HG03520 (cell line): ENCODE measurements around the gene GRPEL1.
A peak's percentile ranks its signal among the peaks of the same experiment; 100 is the strongest.
"Not testable (repeated sequence)": the region's sequence is repeated elsewhere in the genome, so short reads cannot be mapped to it uniquely, and the experiment has no call there.

ENCODE experiments used
- ATAC-seq: cut with Tn5 transposase; IDR thresholded peaks from one replicate; pipeline ENCODE4 v1.9.1; 2021; ENCODE audit warnings: mild to moderate bottlenecking, moderate library complexity; ENCODE audit not compliant: unreplicated experiment

GRPEL1 gene

DNA sequence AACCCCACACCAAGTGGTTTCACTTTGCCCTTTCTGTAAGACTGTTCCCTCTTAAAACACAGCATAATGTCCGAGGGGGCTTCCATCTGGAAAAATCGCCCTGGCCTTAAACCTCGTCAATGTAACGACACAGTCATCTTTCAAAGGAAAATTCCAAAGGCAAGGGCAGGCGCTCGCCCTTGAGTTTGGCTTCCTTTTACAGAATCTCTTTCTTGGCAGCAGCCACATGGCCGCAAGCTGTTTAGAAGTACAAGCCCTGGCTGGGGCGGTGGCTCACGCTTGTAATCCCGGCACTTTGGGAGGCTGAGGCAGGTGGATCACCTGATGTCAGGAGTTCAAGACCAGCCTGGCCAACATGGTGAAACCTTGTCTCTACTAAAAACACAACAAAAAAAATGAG lies 27.1 kb upstream of the GRPEL1 start:
- no peak for ATAC-seq

DNA sequence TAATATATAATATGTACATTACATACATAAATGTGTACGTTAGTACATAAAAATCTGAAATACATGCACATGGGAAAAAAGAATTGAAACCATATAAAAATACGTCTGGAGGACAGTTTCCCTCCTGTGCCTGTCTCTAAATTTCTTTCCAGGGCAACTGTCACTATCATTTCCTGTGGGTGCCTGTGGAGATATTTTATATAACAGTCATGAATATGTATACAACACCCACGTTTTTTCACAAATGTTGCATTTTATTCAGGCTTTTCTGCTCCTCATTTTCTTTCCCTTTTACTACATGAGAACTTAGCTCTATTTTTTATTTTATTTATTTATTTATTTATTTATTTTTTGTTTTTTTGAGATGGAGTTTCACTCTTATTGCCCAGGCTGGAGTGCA lies 24.2 kb upstream of the GRPEL1 start:
- ATAC-seq = no peak

DNA sequence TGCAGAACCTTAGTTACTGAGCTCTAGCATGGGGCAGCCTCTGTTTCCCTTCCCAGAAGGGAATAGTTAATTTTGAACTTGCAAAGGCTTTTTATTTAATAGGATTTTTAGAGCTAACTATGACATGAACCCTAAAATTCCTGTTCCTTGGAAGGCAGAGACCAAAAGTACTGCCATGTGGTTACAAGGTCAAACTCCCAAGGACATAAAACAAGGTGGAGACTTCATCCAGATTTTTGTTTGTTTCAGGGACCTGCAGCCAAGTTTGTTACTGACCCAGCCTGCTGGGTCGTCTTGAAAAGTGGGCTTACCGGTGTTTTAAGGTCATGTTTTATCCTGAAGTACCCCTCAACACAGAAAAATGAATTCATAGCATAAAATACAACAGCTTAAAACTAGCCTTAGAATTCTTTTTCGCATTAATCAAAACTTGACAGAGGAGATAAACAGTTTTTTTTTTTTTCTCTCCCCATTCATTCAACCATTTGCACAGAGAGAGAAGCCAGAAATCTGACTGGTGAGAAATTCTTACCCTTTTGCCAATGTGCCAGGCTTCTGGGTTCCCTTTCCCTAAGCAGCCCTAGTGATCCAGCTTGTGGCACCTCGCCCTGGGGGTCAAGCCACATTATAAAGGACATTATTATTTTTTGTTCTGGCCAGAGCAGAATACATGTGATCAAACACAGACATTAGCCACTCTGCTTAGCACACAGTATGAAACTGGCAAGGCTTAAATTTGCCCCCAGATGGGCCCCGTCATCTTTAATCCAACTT lies 21.5 kb upstream of the GRPEL1 start:
- no peak for ATAC-seq

DNA sequence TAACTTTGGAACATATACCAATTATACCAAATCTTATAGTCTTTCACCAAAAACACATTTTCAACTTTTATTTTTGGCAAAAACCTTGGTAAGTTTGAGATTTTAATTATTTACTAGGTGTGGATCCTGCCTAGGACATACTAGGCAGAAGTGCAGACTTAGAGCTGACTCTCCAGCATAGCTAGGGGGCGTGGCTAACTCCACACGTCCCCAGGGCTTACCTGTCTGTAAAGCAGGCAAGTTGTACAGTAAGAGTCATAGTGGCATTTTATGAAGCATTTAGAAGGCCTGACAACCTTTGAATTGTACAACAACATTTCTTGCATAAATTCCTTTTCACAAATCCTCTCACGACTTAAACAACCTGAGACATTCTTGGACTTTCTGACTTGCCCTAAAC lies 19.2 kb upstream of the GRPEL1 start:
- ATAC-seq = no peak

DNA sequence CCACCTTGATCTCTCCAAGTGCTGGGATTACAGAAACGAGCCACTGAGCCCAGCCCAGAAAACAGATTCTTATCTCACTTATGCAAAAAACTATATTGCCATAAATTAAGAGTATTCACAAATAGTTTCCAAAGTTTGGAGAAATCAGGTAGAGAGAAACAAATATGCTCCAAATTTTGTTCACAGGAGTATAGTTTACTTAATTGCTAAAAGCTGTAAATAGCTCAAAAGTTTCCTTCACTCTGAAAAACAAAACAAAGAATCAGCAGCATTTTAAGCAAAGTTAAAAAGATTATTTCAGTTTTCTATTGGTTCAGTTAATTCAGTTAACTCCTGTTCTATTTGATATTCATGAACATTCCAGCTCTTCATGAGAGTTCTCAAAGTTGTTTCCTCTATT lies 18.5 kb upstream of the GRPEL1 start:
- no peak for ATAC-seq

DNA sequence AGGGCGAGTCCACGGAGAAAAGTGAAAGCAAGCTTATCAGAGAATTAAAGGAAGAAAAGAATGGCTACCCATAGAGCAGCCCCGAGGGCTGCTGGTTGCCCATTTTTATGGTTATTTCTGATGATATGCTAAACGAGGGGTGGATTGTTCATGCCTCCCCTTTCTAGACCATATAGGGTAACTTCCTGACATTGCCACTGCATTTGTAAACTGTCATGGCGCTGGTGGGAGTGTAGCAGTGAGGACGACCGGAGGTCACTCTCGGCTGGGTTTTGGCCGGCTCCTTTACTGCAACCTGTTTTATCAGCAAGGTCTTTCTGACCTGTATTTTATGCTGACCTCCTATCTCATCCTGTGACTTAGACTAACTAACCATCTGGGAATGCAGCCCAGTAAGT lies 16.7 kb upstream of the GRPEL1 start:
- not testable (repeated sequence) for ATAC-seq

DNA sequence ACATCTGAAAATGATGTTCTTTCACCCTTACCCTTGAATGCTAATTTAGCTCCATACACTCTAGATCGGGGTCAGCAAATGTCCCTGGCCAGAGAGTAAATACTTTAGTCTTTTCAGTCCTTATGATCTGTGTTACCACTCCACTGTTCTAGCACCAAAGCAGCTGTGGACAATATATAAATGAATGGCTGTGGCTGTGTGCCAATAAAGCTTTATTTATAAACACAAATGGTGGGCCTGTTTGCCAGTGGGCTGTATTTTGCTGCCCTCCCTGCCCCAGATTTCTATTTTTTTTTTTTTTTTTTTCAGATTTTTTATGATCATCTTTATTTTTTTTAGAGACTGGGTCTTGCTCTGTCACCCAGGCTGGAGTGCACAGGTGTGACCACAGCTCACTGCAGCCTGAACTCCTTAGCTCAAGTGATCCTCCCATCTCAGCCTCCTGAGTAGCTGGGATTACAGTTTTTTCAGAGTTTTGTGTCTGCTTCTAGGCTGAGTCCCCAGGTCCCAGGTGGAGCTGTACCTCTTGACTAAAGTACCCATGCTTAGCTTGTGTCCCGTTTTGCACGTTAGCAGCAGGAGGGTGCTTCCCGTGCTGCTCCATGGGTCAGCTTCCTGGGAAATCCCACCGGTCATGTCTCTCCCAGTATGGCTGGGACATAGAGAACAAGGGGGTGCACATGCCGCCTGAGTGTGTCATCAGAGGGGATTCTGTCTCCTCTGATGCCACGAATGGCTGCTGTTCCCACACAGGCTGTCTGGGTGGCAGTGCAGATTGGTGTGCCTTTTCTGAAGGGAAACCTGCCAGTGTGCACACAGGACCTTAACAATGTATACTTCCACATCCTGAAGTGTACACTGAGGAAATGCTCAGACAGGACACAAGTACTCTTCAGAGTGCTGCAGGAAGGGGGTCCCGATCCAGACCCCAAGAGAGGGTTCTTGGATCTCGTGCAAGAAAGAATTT lies 16.0 kb upstream of the GRPEL1 start:
- no peak for ATAC-seq

DNA sequence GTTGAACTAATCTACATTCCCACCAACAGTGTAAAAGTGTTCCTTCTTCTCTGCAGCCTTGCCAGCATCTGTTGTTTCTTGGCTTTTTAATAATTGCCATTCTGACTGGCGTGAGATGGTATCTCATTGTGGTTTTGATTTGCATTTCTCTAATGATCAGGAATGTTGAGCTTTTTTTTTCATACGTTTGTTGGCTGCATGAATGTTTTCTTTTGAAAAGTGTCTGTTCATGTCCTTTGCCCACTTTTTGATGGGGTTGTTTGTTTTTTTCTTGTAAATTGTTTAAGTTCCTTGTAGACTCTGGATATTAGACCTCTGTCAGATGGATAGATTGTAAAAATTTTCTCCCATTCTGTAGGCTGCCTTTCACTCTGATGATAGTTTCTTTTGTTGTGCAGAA lies 12.0 kb upstream of the GRPEL1 start:
- ATAC-seq = not testable (repeated sequence)

DNA sequence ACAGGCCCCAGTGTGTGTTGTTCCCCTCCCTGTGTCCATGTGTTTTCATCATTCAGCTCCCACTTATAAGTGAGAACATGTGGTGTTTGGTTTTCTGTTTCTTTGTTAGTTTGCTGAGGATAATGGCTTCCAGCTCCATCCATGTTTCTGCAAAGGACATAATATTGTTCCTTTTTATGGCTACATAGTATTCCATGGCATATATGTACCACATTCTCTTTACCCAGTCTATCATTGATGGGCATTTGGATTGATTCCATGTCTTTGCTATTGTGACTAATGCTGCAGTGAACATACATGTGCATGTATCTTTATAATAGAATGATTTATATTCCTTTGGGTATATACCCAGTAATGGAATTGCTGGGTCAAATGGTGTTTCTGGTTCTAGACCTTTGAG lies 11.6 kb upstream of the GRPEL1 start:
- ATAC-seq = not testable (repeated sequence)

DNA sequence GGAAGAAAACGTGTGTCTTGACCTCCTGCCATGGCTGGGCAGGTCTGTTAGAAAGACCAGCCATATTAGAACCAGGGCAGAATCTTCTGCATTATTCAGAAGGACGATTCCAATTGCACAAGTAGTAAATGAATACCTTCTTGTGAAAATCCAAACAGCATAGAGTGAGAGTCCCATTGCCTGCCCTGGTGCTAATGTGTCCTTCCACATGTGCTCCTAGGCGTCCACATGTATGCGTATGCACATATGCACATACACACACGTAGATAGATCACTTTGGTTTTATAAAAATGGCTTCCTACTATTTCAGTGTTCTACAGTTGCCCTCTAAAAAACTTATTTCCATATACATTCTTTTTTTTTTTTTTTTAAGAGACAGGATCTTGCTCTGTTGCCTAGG lies 10.2 kb upstream of the GRPEL1 start:
- no peak for ATAC-seq

DNA sequence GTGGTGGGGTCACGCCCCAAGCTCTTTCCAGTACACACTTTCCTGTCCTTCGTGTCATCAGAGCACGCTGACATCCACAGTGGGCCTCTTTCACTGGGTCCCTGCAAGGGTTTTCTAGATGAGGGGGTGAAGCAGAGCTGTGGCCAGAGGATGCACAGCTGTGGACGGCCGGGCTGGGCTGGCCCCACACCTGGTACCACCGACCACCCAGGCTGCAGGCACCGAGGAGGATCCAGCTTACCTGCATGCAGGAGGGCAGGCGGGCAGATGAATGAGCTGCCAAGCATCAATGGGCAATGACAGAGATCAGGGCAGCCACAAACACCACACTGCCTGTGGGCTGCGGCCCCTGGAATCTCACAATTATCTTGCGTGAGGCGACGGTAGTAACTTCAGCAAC lies 9.5 kb upstream of the GRPEL1 start:
- no peak for ATAC-seq

DNA sequence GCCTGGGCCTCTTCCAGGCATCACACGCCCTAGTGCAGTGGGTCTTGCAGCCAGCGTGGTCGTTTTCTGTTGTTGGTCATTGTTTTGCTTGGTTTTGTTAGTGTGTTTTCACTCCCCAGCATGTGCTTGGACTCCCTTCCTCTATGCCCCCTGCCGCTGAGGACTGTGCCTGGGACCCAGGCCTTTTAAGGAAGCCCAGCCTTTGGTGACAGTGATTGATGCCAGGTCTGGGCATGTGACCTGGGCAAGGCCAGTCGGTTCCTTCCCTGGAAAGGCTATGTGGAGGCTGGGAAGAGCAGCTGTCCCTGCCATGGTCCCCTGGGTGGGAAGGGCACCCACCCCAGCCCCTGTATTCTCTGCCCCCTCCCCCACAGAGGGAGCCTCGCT lies 8.8 kb upstream of the GRPEL1 start:
- no peak for ATAC-seq

DNA sequence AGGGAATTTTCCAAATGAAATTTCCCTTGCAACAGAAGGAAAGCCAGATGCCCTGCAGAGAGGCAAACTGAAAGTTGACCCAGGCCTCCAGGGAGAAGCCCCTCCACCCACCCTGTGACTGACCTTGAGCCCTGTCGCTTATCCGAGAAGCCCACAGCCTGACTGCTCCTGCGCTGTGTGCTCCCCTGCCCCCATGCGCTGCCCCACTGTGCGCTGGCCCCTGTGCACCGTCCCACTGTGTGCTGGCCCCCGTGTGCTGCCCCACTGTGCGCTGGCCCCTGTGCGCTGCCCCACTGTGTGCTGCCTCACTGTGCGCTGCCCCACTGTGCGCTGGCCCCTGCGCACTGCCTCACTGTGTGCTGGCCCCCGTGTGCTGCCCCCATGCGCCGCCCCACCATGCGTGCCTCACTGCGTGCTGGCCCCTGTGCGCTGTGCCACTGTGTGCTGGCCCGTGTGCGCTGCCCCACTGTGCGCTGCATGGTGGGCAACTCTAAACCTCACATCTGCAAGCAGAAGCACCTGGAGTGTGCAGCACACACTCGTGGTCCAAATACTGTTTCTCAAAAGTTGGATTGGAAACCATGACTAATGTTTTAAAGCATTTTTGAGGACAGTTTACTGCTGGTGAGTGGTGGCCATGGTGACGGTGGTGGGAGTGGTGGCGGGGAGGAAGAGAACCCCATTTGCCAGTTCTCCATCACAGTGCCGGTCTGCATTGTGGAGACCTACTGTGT lies 8.3 kb upstream of the GRPEL1 start:
- ATAC-seq = no peak

DNA sequence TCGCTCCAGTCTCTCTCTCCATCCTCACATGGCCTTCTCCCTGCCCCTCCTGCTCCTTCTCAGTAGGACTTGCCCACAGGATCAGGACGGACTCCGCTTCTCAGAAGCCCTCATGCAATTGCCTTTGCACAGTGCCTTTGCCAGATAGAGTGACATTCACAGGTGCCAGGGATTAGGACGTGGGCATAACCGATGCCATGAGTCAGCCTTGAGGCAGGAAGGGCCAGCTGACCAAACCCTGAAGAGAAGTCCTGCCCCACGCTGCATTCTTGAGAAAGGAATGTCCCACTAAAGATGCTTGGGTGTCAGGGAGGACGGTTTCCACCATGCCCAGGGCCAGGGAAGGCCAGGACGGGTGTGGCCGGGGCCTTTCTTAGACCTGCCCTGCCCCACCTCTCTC lies 6.6 kb upstream of the GRPEL1 start:
- no peak for ATAC-seq

DNA sequence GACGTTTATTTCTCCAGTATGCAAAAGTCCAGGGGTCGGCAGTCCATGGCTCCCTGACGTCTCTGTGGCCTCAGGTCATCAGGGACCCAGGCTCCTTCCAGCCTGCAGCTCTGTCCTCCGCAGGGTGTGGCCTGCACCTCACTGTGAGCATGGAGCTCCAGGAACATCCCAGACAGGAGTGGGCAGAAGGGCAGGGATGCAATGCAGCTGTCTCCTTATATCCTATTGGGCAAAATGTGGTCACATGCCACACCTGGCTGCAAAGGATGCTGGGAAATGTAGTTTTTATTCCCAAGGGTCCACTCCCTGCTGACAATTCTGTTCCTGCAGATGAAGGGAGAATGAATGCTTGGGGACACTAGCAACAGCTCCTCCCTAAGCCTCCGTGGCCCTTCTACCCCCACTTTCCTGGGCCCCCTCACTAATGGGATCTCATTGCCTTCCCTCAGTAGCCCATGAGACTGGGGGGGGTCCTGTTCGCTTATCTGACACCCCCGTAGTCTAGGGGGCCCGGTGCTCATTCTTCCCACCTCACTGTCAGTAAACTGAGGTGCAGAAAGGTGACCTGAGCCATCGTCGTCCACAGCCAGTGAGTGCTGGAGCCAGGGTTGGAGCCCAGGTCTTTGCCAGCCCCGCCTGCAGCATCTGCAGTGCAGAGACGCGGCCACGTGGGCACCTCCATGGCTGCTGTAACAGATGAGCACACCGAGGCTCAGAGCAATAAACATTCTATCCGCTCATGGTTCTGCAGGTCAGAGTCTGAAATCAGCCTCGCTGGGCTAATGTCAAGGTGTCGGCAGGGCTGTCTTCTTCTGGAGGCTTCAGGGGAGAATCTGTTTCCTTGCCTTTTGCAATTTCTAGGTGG lies 5.9 kb upstream of the GRPEL1 start:
- no peak for ATAC-seq

DNA sequence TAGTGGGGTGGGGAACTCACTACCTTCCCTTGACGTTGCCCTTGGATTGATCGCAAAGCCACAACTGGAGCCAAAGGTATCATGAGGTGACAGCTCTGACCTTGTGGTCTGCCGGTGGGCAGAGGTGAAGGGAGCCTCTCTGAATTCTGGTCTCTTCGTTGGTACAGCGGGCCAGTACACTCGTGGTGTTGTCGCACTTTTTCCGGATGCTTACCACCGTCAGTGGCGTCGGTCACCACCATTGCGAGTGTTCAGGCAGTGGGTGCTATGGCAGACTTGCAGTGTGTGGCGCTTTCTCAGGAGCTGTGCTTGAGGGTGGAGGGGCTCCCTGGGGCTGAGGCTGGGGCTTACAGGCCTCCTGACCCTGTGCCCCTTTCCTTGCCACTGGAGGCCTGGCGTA lies 5.2 kb upstream of the GRPEL1 start:
- ATAC-seq = no peak

DNA sequence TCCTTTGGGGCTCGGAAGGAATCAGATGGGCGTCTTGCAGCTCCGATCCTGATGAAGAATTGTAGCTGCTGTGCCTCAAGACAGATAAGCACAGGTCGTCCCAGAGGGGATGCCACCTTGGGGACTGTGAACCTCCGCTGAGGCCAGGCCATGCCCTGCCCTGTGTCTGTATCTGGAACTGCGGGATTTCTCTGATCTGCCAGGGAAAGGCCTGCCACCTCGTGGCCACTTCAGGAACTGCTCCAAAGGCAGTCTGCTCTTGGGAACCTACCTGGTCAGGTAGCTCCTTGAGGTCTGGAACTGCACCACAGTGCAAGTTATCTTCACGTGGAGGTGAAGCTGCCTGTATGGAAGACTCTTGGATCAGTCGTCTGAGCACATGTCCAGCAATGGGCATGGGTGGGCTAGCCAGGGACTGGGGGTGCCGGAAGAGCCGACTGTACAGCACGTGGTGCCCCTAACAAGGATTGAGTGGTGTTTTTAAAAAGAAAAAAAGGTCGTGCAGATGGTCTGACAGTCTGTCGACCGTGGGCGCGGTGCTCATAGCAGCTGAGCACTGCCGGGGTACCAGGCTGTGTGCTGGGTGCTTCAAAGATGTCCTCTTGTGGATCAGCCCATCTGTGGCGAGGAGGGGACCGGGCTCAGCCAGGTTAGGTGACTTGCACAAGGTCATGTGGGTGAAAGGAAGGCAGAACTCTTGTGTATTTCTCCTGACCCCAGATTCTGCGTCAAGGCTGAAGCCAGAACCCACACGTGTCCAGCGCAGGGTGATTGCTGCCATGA lies 3.1 kb upstream of the GRPEL1 start:
- ATAC-seq = peak; percentile 28

DNA sequence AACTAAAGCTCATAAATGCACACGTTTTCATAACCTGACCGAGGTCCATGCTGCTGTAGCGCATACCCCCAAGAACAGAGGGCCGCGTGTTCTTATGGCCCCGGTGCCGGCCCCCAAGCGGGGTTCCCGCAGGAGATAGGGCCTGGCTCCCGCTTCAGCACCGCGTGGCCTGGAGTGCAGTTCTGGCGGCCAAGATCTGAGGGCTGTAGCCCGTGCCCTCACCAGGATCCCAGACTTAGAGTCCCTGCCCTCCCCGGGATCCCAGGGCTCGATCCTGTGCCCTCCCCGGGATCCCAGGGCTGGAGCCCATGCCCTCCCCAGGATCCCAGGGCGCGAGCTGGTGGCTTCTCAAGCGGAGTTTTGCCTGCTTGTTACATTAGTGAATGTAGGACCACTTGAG lies 1.0 kb upstream of the GRPEL1 start:
- no peak for ATAC-seq

DNA sequence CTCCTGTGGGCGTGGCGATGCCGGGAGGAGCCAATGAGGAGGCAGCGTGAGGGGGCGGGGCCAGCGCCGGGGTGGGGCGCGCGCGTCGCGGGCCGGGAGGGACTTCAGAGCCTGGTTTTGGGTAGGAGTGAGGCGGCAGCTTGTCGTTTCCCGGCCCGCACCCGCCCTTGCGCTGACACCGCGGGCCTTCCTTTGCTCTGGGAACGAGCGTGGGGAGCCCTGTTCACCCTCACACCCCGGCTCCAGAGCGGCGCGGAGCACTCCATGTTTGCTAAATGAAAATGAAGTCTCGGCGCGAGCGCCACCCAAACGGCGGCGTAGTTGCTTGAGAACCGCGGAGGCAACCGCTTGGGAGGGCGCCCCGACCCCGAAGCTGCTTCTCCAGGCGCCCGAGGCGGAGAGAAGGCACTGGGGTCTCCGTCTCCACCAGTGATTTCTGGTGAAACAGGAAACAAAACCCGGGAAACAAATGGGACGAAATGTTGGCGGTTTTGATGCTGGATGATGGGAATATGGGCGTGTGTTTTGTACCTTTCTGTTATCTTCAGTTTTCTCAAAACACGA lies 497 bp upstream of the GRPEL1 start:
- peak; percentile 12 for ATAC-seq

DNA sequence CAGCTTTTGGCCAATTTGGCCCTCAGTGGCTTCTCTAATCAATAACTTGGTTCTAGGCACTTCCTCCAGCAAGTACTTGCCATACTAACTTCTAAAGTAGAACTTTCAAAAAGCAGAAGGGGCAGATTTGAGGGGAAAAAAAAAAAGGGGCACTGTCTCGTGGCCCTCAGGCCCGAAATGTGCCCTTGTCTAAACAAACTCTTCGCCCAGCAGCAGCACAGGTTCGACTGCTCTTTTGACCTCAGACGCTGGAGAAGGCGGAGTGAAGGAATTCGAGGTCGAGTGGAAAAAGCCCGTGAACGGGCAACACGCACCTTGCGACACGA lies 775 bp downstream of the GRPEL1 start:
- no peak for ATAC-seq
